Prostate gland (tissue), 2 donors: Measurements from ENCODE around the gene GTF2IRD1.

Experiments used
- CTCF ChIP-seq, 4 experiments: fragments of 200-600 bp in 2 of 4; fragments of 450-650 bp in 2 of 4; sonication (generic) in 2 of 4; IDR thresholded peaks; 1 replicate in 3 of 4; 2 replicates in 1 of 4; pipeline ENCODE4 v1.5.1; 2016 to 2019; ENCODE audit warnings: antibody characterized with exemption in 4 of 4, mild to moderate bottlenecking in 2 of 4, moderate library complexity in 2 of 4
- POLR2A ChIP-seq: fragments of 450-650 bp; IDR thresholded peaks from one replicate; pipeline ENCODE4 v1.6.1; 2016; ENCODE audit warnings: antibody characterized with exemption, mild to moderate bottlenecking

GRCh38 chr7:74485611-74486010 lies 31.9 kb downstream of the GTF2IRD1 start:
- no peak for TF ChIP-seq POLR2A
- TF ChIP-seq CTCF (IDR thresholded peaks at IDR 0.05): no peak
